Rectal smooth muscle tissue (tissue), 1 donor: ENCODE measurements around the gene MBD3L4.

ENCODE experiments used
- H3K27ac ChIP-seq: one replicate; pipeline ENCODE4 v1.7.0; 2013; ENCODE audit warnings: low read depth, low read length, inconsistent platforms
- H3K27me3 ChIP-seq: one replicate; pipeline ENCODE4 v1.7.0; 2013; ENCODE audit warnings: low read length; ENCODE audit not compliant: control insufficient read depth, insufficient read depth
- H3K36me3 ChIP-seq: one replicate; pipeline ENCODE4 v1.7.0; 2013; ENCODE audit warnings: low read length; ENCODE audit not compliant: control insufficient read depth, insufficient read depth
- H3K4me1 ChIP-seq: one replicate; pipeline ENCODE4 v1.7.0; 2013; ENCODE audit warnings: low read length; ENCODE audit not compliant: control insufficient read depth, insufficient read depth
- H3K4me3 ChIP-seq: one replicate; pipeline ENCODE4 v1.7.0; 2013; ENCODE audit warnings: low read length
- H3K9ac ChIP-seq: one replicate; pipeline ENCODE4 v1.7.0; 2013; ENCODE audit warnings: low read length

Gene MBD3L4

GRCh38 chr19:6995054-6995453 is 44.9 kb downstream of the MBD3L4 start:
- Histone ChIP-seq H3K4me1 (no peaks in the 10 kb centered on the region), H3K9ac (no peak overlapping the region), H3K4me3 (no peak overlapping the region), H3K27ac (no peak overlapping the region), H3K27me3 (no peaks in the 10 kb centered on the region), H3K36me3 (no peaks in the 10 kb centered on the region)

GRCh38 chr19:6988257-6988656 is 51.7 kb downstream of the MBD3L4 start:
- no peak overlapping the region for H3K9ac ChIP-seq
- H3K27me3 ChIP-seq = no peaks in the 10 kb centered on the region
- H3K36me3 ChIP-seq = no peaks in the 10 kb centered on the region
- no peak overlapping the region for H3K27ac ChIP-seq
- no peak overlapping the region for H3K4me3 ChIP-seq
- no peaks in the 10 kb centered on the region for H3K4me1 ChIP-seq

- Histone ChIP-seq H3K4me3 (no peak overlapping the region), H3K27me3 (no peaks in the 10 kb centered on the region), H3K4me1 (no peaks in the 10 kb centered on the region), H3K9ac (no peak overlapping the region), H3K36me3 (no peaks in the 10 kb centered on the region), H3K27ac (no peak overlapping the region)
Observed at GRCh38 chr19:6987850-6988249, 52.1 kb downstream of the MBD3L4 start.
